SU-DHL-6 (cell line): ENCODE results near the gene COL26A1.

ENCODE experiments used
- H2AFZ ChIP-seq: fragments of 200-600 bp; sonication (generic); 2 replicates; pipeline ENCODE4 v1.6.1; 2014; ENCODE audit warnings: low read depth, mild to moderate bottlenecking, moderate library complexity, mixed read lengths, antibody characterized with exemption, low read length; ENCODE audit not compliant: severe bottlenecking
- H3F3A ChIP-seq: fragments of 200-600 bp; shearing (Covaris generic); 2 replicates; pipeline ENCODE4 v1.6.0; 2016; ENCODE audit warnings: antibody characterized with exemption, mild to moderate bottlenecking; ENCODE audit not compliant: insufficient read depth
- H3K27ac ChIP-seq: fragments of 200-600 bp; sonication (generic); 2 replicates; pipeline ENCODE4 v1.5.1; 2016; ENCODE audit warnings: low read depth, mild to moderate bottlenecking, low read length, moderate library complexity, mixed read lengths
- H3K27me3 ChIP-seq: fragments of 200-600 bp; sonication (generic), shearing (Covaris generic); 2 replicates; pipeline ENCODE4 v1.6.0; 2014; ENCODE audit warnings: mild to moderate bottlenecking, low read length
- H3K36me3 ChIP-seq: fragments of 200-600 bp; sonication (generic); 2 replicates; pipeline ENCODE4 v1.6.1; 2014; ENCODE audit warnings: mild to moderate bottlenecking, low read length, mixed read lengths
- H3K4me2 ChIP-seq: fragments of 300-600, 200-600 bp; shearing (Covaris generic), sonication (generic); 2 replicates; pipeline ENCODE4 v1.6.0; 2014; ENCODE audit warnings: low read length, low read depth, mild to moderate bottlenecking; ENCODE audit not compliant: poor library complexity, severe bottlenecking
- H3K4me3 ChIP-seq: fragments of 200-600 bp; sonication (generic); 2 replicates; pipeline ENCODE4 v1.5.1; 2014; ENCODE audit warnings: antibody characterized with exemption, low read length, mild to moderate bottlenecking, mixed read lengths; ENCODE audit not compliant: insufficient read depth, poor library complexity, severe bottlenecking
- H3K79me2 ChIP-seq: fragments of 200-600 bp; sonication (generic); 2 replicates; pipeline ENCODE4 v1.6.1; 2014; ENCODE audit warnings: mild to moderate bottlenecking, low read length, moderate library complexity; ENCODE audit not compliant: insufficient read depth
- H3K9ac ChIP-seq: fragments of 200-600 bp; sonication (generic); 2 replicates; pipeline ENCODE4 v1.7.0; 2014; ENCODE audit warnings: mild to moderate bottlenecking, low read length
- H3K9me2 ChIP-seq: fragments of 200-600 bp; sonication (generic); replicated peaks from 2 replicates; pipeline ENCODE4 v1.6.1; 2014; ENCODE audit warnings: low read length; ENCODE audit not compliant: insufficient read depth
- H3K9me3 ChIP-seq: fragments of 200-600 bp; sonication (generic); 2 replicates; pipeline ENCODE4 v1.6.1; 2014; ENCODE audit warnings: low read length, mixed read lengths; ENCODE audit not compliant: insufficient read depth
- H4K20me1 ChIP-seq: fragments of 200-600 bp; sonication (generic); 2 replicates; pipeline ENCODE4 v1.6.1; 2014; ENCODE audit warnings: low read depth, mild to moderate bottlenecking, antibody characterized with exemption, low read length, moderate library complexity, mixed read lengths
- CTCF ChIP-seq: fragments of 200-600 bp; sonication (generic); IDR thresholded peaks from one replicate; pipeline ENCODE4 v1.5.1; 2017; ENCODE audit warnings: antibody characterized with exemption, mild to moderate bottlenecking, low read length, moderate library complexity; ENCODE audit not compliant: insufficient read depth, poor library complexity, severe bottlenecking
- EZH2phosphoT487 ChIP-seq: fragments of 200-600 bp; sonication (generic), shearing (Covaris generic); conservative IDR thresholded peaks from 2 replicates; pipeline ENCODE4 v1.6.1; 2018; ENCODE audit warnings: mild to moderate bottlenecking, antibody characterized with exemption, low read length, moderate library complexity, mixed read lengths

The COL26A1 gene

GRCh38 chr7:101494602-101495329, 132.1 kb downstream of the COL26A1 start:
- no peaks in the 10 kb centered on the region for H3K36me3 ChIP-seq
- H3K27me3 ChIP-seq, result no peaks in the 10 kb centered on the region
- no peak overlapping the region for H3K9ac ChIP-seq
- H3K27ac ChIP-seq, result no peak overlapping the region
- no peaks in the 10 kb centered on the region for H3K9me2 ChIP-seq
- no peak overlapping the region for H3K4me3 ChIP-seq
- no peaks in the 10 kb centered on the region for H3K79me2 ChIP-seq
- TF ChIP-seq CTCF, result no peak
- TF ChIP-seq EZH2phosphoT487, result no peak
- H2AFZ ChIP-seq, result no peak overlapping the region
- H3K9me3 ChIP-seq, result no peaks in the 10 kb centered on the region
- H4K20me1 ChIP-seq, result no peaks in the 10 kb centered on the region
- no peaks in the 10 kb centered on the region for H3F3A ChIP-seq
- H3K4me2 ChIP-seq, result no peak overlapping the region

- Histone ChIP-seq H3F3A (no peaks in the 10 kb centered on the region), H3K9me3 (no peaks in the 10 kb centered on the region), H2AFZ (no peak overlapping the region)
Measured at GRCh38 chr7:101496017-101496416, 133.3 kb downstream of the COL26A1 start.

GRCh38 chr7:101501351-101501750, 138.7 kb downstream of the COL26A1 start:
- H3K9ac ChIP-seq, result no peak overlapping the region
- H3K27ac ChIP-seq, result no peak overlapping the region
- no peak overlapping the region for H3K4me2 ChIP-seq

More at GRCh38 chr7:101496017-101496416, 133.3 kb downstream of the COL26A1 start:
- Histone ChIP-seq H3K27ac (no peak overlapping the region), H4K20me1 (no peaks in the 10 kb centered on the region), H3K4me2 (no peak overlapping the region), H3K27me3 (no peaks in the 10 kb centered on the region), H3K36me3 (no peaks in the 10 kb centered on the region), H3K4me3 (no peak overlapping the region), H3K9me2 (no peaks in the 10 kb centered on the region), H3K9ac (no peak overlapping the region), H3K79me2 (no peaks in the 10 kb centered on the region)
- no peak for TF ChIP-seq CTCF
- TF ChIP-seq EZH2phosphoT487, result no peak

More at GRCh38 chr7:101501351-101501750, 138.7 kb downstream of the COL26A1 start:
- Histone ChIP-seq H3K9me3 (no peaks in the 10 kb centered on the region), H3K4me3 (no peak overlapping the region), H2AFZ (no peak overlapping the region), H4K20me1 (no peaks in the 10 kb centered on the region), H3K79me2 (no peaks in the 10 kb centered on the region), H3F3A (no peaks in the 10 kb centered on the region), H3K36me3 (no peaks in the 10 kb centered on the region), H3K27me3 (no peaks in the 10 kb centered on the region), H3K9me2 (no peaks in the 10 kb centered on the region)
- TF ChIP-seq EZH2phosphoT487, result no peak
- no peak for TF ChIP-seq CTCF
